Measurements from ENCODE around the gene EPB41L4A.

The EPB41L4A gene

GRCh38 chr5:112294126-112294525 lies 125.0 kb downstream of the EPB41L4A start:
- no peak overlapping the region for H3K4me3 ChIP-seq (ENCODE audit: low read depth in 1 of 5, low read length in 5 of 5)
- no peak overlapping the region for H3K27ac ChIP-seq (ENCODE audit: low read depth, low read length)
- H3K9me3 ChIP-seq (ENCODE audit: control insufficient read depth in 5 of 5, low read length in 5 of 5), result no peaks in the 10 kb centered on the region
- peaks cover 0 to 2% (median 0%) of the 10 kb centered on the region in 5 donors for H3K4me1 ChIP-seq (ENCODE audit: control insufficient read depth in 5 of 5, insufficient read depth in 5 of 5, low read length in 5 of 5)
- no peak overlapping the region for H3K9ac ChIP-seq (ENCODE audit: low read length in 5 of 5)
- H3K36me3 ChIP-seq (ENCODE audit: control insufficient read depth in 5 of 5, insufficient read depth in 5 of 5, low read length in 5 of 5), result no peaks in the 10 kb centered on the region
- no peaks in the 10 kb centered on the region for H3K27me3 ChIP-seq (ENCODE audit: control insufficient read depth in 5 of 5, insufficient read depth in 4 of 5, low read length in 5 of 5)

GRCh38 chr5:112293587-112293986 lies 125.5 kb downstream of the EPB41L4A start:
- H3K27ac ChIP-seq (ENCODE audit: low read depth, low read length), result no peak overlapping the region
- H3K9ac ChIP-seq (ENCODE audit: low read length in 5 of 5), result no peak overlapping the region
- H3K4me3 ChIP-seq (ENCODE audit: low read depth in 1 of 5, low read length in 5 of 5), result no peak overlapping the region
- H3K27me3 ChIP-seq (ENCODE audit: control insufficient read depth in 5 of 5, insufficient read depth in 4 of 5, low read length in 5 of 5), result no peaks in the 10 kb centered on the region
- H3K4me1 ChIP-seq (ENCODE audit: control insufficient read depth in 5 of 5, insufficient read depth in 5 of 5, low read length in 5 of 5), result peaks cover 0 to 2% (median 0%) of the 10 kb centered on the region in 5 donors
- H3K9me3 ChIP-seq (ENCODE audit: control insufficient read depth in 5 of 5, low read length in 5 of 5), result no peaks in the 10 kb centered on the region
- no peaks in the 10 kb centered on the region for H3K36me3 ChIP-seq (ENCODE audit: control insufficient read depth in 5 of 5, insufficient read depth in 5 of 5, low read length in 5 of 5)

GRCh38 chr5:112290691-112291090 lies 128.4 kb downstream of the EPB41L4A start:
- H3K27ac ChIP-seq (ENCODE audit: low read depth, low read length), result no peak overlapping the region
- H3K36me3 ChIP-seq (ENCODE audit: control insufficient read depth in 5 of 5, insufficient read depth in 5 of 5, low read length in 5 of 5), result no peaks in the 10 kb centered on the region
- no peak overlapping the region for H3K4me3 ChIP-seq (ENCODE audit: low read depth in 1 of 5, low read length in 5 of 5)
- no peak overlapping the region for H3K9ac ChIP-seq (ENCODE audit: low read length in 5 of 5)
- H3K27me3 ChIP-seq (ENCODE audit: control insufficient read depth in 5 of 5, insufficient read depth in 4 of 5, low read length in 5 of 5), result no peaks in the 10 kb centered on the region
- peaks cover 0 to 2% (median 0%) of the 10 kb centered on the region in 5 donors for H3K4me1 ChIP-seq (ENCODE audit: control insufficient read depth in 5 of 5, insufficient read depth in 5 of 5, low read length in 5 of 5)
- no peaks in the 10 kb centered on the region for H3K9me3 ChIP-seq (ENCODE audit: control insufficient read depth in 5 of 5, low read length in 5 of 5)

- no peak overlapping the region for H3K9ac ChIP-seq (ENCODE audit: low read length in 5 of 5)
Measured at GRCh38 chr5:112289465-112289864, 129.6 kb downstream of the EPB41L4A start.

GRCh38 chr5:112283943-112284929 lies 134.8 kb downstream of the EPB41L4A start:
- no peak overlapping the region for H3K9ac ChIP-seq (ENCODE audit: low read length in 5 of 5)
- H3K9me3 ChIP-seq (ENCODE audit: control insufficient read depth in 5 of 5, low read length in 5 of 5), result no peaks in the 10 kb centered on the region
- no peak overlapping the region for H3K27ac ChIP-seq (ENCODE audit: low read depth, low read length)
- H3K4me3 ChIP-seq (ENCODE audit: low read depth in 1 of 5, low read length in 5 of 5), result no peak overlapping the region
- no peaks in the 10 kb centered on the region for H3K27me3 ChIP-seq (ENCODE audit: control insufficient read depth in 5 of 5, insufficient read depth in 4 of 5, low read length in 5 of 5)
- H3K36me3 ChIP-seq (ENCODE audit: control insufficient read depth in 5 of 5, insufficient read depth in 5 of 5, low read length in 5 of 5), result no peaks in the 10 kb centered on the region
- H3K4me1 ChIP-seq (ENCODE audit: control insufficient read depth in 5 of 5, insufficient read depth in 5 of 5, low read length in 5 of 5), result peaks cover 0 to 9% (median 4%) of the 10 kb centered on the region in 5 donors

More at GRCh38 chr5:112289465-112289864, 129.6 kb downstream of the EPB41L4A start:
- Histone ChIP-seq H3K4me3 (ENCODE audit: low read depth in 1 of 5, low read length in 5 of 5) (no peak overlapping the region), H3K36me3 (ENCODE audit: control insufficient read depth in 5 of 5, insufficient read depth in 5 of 5, low read length in 5 of 5) (no peaks in the 10 kb centered on the region), H3K4me1 (ENCODE audit: control insufficient read depth in 5 of 5, insufficient read depth in 5 of 5, low read length in 5 of 5) (peaks cover 0 to 2% (median 0%) of the 10 kb centered on the region in 5 donors), H3K27ac (ENCODE audit: low read depth, low read length) (no peak overlapping the region), H3K9me3 (ENCODE audit: control insufficient read depth in 5 of 5, low read length in 5 of 5) (no peaks in the 10 kb centered on the region), H3K27me3 (ENCODE audit: control insufficient read depth in 5 of 5, insufficient read depth in 4 of 5, low read length in 5 of 5) (no peaks in the 10 kb centered on the region)

GRCh38 chr5:112283034-112283582 lies 136.0 kb downstream of the EPB41L4A start:
- Histone ChIP-seq H3K27me3 (ENCODE audit: control insufficient read depth in 5 of 5, insufficient read depth in 4 of 5, low read length in 5 of 5) (no peaks in the 10 kb centered on the region), H3K36me3 (ENCODE audit: control insufficient read depth in 5 of 5, insufficient read depth in 5 of 5, low read length in 5 of 5) (no peaks in the 10 kb centered on the region), H3K9ac (ENCODE audit: low read length in 5 of 5) (no peak overlapping the region), H3K27ac (ENCODE audit: low read depth, low read length) (no peak overlapping the region), H3K4me1 (ENCODE audit: control insufficient read depth in 5 of 5, insufficient read depth in 5 of 5, low read length in 5 of 5) (peaks cover 0 to 9% (median 4%) of the 10 kb centered on the region in 5 donors), H3K4me3 (ENCODE audit: low read depth in 1 of 5, low read length in 5 of 5) (no peak overlapping the region), H3K9me3 (ENCODE audit: control insufficient read depth in 5 of 5, low read length in 5 of 5) (no peaks in the 10 kb centered on the region)

GRCh38 chr5:112279082-112279481 lies 140.0 kb downstream of the EPB41L4A start:
- H3K9ac ChIP-seq (ENCODE audit: low read length in 5 of 5), result no peak overlapping the region
- H3K27ac ChIP-seq (ENCODE audit: low read depth, low read length), result no peak overlapping the region
- no peak overlapping the region for H3K4me3 ChIP-seq (ENCODE audit: low read depth in 1 of 5, low read length in 5 of 5)
- H3K36me3 ChIP-seq (ENCODE audit: control insufficient read depth in 5 of 5, insufficient read depth in 5 of 5, low read length in 5 of 5), result no peaks in the 10 kb centered on the region
- H3K9me3 ChIP-seq (ENCODE audit: control insufficient read depth in 5 of 5, low read length in 5 of 5), result no peaks in the 10 kb centered on the region
- H3K27me3 ChIP-seq (ENCODE audit: control insufficient read depth in 5 of 5, insufficient read depth in 4 of 5, low read length in 5 of 5), result no peaks in the 10 kb centered on the region
- peaks cover 0 to 9% (median 4%) of the 10 kb centered on the region in 5 donors for H3K4me1 ChIP-seq (ENCODE audit: control insufficient read depth in 5 of 5, insufficient read depth in 5 of 5, low read length in 5 of 5)

GRCh38 chr5:112276991-112277390 lies 142.1 kb downstream of the EPB41L4A start:
- Histone ChIP-seq H3K4me1 (ENCODE audit: control insufficient read depth in 5 of 5, insufficient read depth in 5 of 5, low read length in 5 of 5) (peaks cover 0 to 9% (median 6%) of the 10 kb centered on the region in 5 donors), H3K27ac (ENCODE audit: low read depth, low read length) (no peak overlapping the region), H3K9me3 (ENCODE audit: control insufficient read depth in 5 of 5, low read length in 5 of 5) (no peaks in the 10 kb centered on the region), H3K4me3 (ENCODE audit: low read depth in 1 of 5, low read length in 5 of 5) (no peak overlapping the region), H3K27me3 (ENCODE audit: control insufficient read depth in 5 of 5, insufficient read depth in 4 of 5, low read length in 5 of 5) (no peaks in the 10 kb centered on the region), H3K36me3 (ENCODE audit: control insufficient read depth in 5 of 5, insufficient read depth in 5 of 5, low read length in 5 of 5) (no peaks in the 10 kb centered on the region), H3K9ac (ENCODE audit: low read length in 5 of 5) (no peak overlapping the region)

GRCh38 chr5:112275671-112276070 lies 143.4 kb downstream of the EPB41L4A start:
- no peak overlapping the region for H3K4me3 ChIP-seq (ENCODE audit: low read depth in 1 of 5, low read length in 5 of 5)
- no peak overlapping the region for H3K27ac ChIP-seq (ENCODE audit: low read depth, low read length)
- H3K27me3 ChIP-seq (ENCODE audit: control insufficient read depth in 5 of 5, insufficient read depth in 4 of 5, low read length in 5 of 5), result no peaks in the 10 kb centered on the region
- H3K4me1 ChIP-seq (ENCODE audit: control insufficient read depth in 5 of 5, insufficient read depth in 5 of 5, low read length in 5 of 5), result peaks cover 0 to 8% (median 0%) of the 10 kb centered on the region in 5 donors
- no peaks in the 10 kb centered on the region for H3K9me3 ChIP-seq (ENCODE audit: control insufficient read depth in 5 of 5, low read length in 5 of 5)
- no peaks in the 10 kb centered on the region for H3K36me3 ChIP-seq (ENCODE audit: control insufficient read depth in 5 of 5, insufficient read depth in 5 of 5, low read length in 5 of 5)
- H3K9ac ChIP-seq (ENCODE audit: low read length in 5 of 5), result no peak overlapping the region

All from subcutaneous abdominal adipose tissue (tissue), 5 donors.